ENCODE data around the gene KDM4B. TPM values are rescaled to one million over a fixed set of nuclear protein-coding genes. Genes with fewer than 3 reads are reported as not detected.
"Not testable (repeated sequence)": the region's sequence is repeated elsewhere in the genome, so short reads cannot be mapped to it uniquely, and the experiment has no call there.

KDM4B gene
- total RNA-seq, 2 experiments from 2014 or later: 44.9 to 47.0 TPM

DNA sequence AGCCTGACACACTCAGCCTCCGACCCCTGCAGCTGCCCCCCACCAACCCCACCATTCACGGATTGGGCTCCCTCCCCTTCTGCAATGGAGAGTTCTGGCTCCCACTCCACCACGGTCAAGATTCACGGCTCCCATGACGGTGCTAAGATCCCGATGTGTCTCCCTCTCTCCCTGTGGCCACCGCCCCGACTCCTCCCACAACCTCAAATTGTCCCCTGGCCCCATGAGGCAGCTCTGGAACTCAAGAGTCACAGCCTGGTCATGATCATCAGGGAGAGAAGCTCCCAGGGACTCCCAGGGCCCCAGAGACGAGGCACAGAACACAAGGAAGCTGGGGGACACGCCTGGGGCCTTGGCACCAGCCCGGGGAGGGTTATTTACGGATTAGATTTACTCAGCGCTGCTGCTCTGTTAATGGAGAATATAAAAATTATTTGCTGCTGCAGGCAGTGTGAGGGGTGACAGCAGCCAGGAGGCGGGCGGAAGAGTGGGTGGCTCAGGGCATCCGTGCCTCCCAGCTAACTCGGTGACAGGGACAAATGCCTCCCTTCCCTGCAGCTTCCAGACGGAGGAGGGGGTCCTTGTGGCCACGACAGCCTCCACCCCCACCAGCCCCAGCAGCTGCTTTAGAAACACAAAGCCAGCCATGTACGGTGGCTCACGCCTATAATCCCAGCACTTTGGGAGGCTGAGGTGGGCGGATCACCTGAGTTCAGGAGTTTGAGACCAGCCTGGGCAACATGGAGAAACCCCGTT is 187.5 kb downstream of the KDM4B start:
- no peak for DNase-seq
- no peak overlapping the region for H3K4me3 Mint-ChIP-seq
- ChIA-PET CTCF (interaction anchor here (0.9 kb wide), 1 partner anchor 12 kb away, joined by 3 read pairs; no protein-coding TSS in a partner anchor), POLR2A (no interaction called here)
- peaks cover 4% of the 10 kb centered on the region for H3K27me3 Mint-ChIP-seq (ENCODE audit: low read depth)
- peaks cover 7% of the 10 kb centered on the region for H3K36me3 Mint-ChIP-seq (ENCODE audit: low read depth)
- no peak overlapping the region for H3K27ac Mint-ChIP-seq
- no peaks in the 10 kb centered on the region for H3K4me1 Mint-ChIP-seq (ENCODE audit: low read depth)
- no peaks in the 10 kb centered on the region for H3K9me3 Mint-ChIP-seq (ENCODE audit: insufficient read depth)
- no peak for ATAC-seq

DNA sequence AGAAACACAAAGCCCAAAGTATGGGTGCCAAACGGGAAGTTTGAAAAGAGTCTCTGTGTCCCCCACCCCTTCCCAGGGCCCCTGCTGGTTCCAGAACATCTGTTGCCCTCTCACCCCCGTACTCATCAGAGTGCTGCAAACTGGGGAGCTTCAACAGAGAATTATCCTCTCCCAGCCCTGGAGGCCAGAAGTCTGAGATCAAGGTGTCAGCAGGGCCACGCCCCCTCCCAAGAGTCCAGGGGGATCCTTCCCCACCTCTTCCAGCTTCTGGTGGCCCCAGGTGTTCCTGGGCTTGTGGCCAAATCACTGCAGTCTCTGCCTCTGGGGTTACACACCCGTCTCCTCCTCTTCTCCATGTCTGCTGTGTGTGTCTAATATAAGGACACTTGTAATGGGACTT is 188.3 kb downstream of the KDM4B start:
- DNase-seq (no peak), ATAC-seq (no peak)
- peaks cover 7% of the 10 kb centered on the region for H3K36me3 Mint-ChIP-seq (ENCODE audit: low read depth)
- H3K27me3 Mint-ChIP-seq (ENCODE audit: low read depth): peaks cover 4% of the 10 kb centered on the region
- H3K4me3 Mint-ChIP-seq: no peak overlapping the region
- ChIA-PET CTCF (no interaction called here), POLR2A (no interaction called here)
- no peaks in the 10 kb centered on the region for H3K9me3 Mint-ChIP-seq (ENCODE audit: insufficient read depth)
- no peaks in the 10 kb centered on the region for H3K4me1 Mint-ChIP-seq (ENCODE audit: low read depth)
- H3K27ac Mint-ChIP-seq: no peak overlapping the region

DNA sequence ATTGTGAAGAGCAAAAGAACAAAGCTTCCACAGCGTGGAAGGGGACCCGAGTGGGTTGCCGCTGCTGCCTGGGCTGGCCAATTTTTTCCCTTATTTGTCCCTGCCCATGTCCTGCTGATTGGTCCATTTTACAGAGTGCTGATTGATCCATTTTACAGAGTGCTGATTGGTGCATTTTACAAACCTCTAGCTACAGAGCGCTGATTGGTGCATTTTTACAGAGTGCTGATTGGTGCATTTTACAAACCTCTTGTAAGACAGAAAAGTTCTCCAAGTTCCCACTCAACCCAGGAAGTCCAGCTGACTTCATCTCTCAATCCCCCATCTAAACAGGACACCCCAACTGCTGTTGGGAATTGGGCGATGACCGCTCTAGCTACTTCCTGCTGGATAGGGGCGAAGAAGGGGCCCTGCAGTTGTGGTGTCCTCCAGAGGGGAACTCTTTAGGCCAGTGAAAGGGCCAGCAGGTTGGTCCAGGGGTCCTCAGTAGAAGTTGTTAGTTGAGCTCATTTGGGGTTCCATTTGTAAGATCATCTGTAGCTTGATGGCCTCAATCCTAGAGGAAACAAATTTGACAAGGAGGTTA is 189.7 kb downstream of the KDM4B start:
- DNase-seq; CTCF ChIA-PET; H3K36me3 Mint-ChIP-seq (ENCODE audit: low read depth); POLR2A ChIA-PET; H3K4me1 Mint-ChIP-seq (ENCODE audit: low read depth); H3K27ac Mint-ChIP-seq; H3K27me3 Mint-ChIP-seq (ENCODE audit: low read depth); ATAC-seq; H3K4me3 Mint-ChIP-seq; H3K9me3 Mint-ChIP-seq (ENCODE audit: insufficient read depth): not testable (repeated sequence)

GRCh38 chr19:5160158-5160795 is 191.4 kb downstream of the KDM4B start:
- H3K4me1 Mint-ChIP-seq (ENCODE audit: low read depth); ATAC-seq; H3K27ac Mint-ChIP-seq; H3K36me3 Mint-ChIP-seq (ENCODE audit: low read depth); H3K27me3 Mint-ChIP-seq (ENCODE audit: low read depth); H3K4me3 Mint-ChIP-seq; DNase-seq; POLR2A ChIA-PET; H3K9me3 Mint-ChIP-seq (ENCODE audit: insufficient read depth): not testable (repeated sequence)
- CTCF ChIA-PET: interaction anchor here (1.4 kb wide), 1 partner anchor 10 kb away, joined by 3 read pairs; no protein-coding TSS in a partner anchor

DNA sequence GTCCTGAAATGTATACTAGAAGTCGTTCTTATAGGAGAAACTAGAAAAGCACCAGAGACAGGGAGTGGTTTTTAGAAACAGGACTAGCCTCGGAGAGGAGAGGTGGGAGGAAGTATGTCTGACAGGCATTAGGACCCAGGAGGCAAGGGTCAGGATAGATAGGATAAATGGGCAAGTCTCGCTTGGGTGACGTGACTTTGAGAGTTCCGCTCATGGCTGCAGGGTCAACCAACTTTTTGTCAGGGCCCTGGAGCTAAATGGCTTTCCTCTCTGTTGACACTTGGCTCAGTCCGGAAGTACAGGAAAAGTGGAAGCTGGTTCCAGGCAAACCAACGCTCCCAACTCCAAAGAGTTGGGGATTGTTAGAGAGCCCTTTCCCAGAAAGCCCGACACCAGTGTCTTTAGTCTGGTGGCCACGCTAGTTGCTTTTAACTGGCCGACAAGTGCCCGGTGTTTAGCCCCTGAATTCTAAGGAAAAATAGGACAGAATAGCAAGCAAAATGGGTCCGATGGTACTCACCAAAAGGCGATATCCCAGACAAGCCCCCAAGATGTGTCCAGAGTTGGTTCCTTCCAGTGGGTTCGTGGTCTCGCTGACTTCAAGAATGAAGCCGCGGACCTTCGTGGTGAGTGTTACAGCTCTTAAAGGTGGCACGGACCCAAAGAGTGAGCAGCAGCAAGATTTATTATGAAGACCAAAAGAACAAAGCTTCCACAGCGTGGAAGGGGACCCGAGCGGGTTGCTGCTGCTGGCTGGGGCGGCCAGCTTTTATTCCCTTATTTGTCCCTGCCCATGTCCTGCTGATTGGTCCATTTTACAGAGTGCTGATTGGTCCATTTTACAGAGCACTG is 196.2 kb downstream of the KDM4B start:
- H3K4me1 Mint-ChIP-seq (ENCODE audit: low read depth); H3K27ac Mint-ChIP-seq; POLR2A ChIA-PET; H3K36me3 Mint-ChIP-seq (ENCODE audit: low read depth); H3K9me3 Mint-ChIP-seq (ENCODE audit: insufficient read depth); CTCF ChIA-PET; ATAC-seq; H3K4me3 Mint-ChIP-seq; DNase-seq; H3K27me3 Mint-ChIP-seq (ENCODE audit: low read depth): not testable (repeated sequence)

DNA sequence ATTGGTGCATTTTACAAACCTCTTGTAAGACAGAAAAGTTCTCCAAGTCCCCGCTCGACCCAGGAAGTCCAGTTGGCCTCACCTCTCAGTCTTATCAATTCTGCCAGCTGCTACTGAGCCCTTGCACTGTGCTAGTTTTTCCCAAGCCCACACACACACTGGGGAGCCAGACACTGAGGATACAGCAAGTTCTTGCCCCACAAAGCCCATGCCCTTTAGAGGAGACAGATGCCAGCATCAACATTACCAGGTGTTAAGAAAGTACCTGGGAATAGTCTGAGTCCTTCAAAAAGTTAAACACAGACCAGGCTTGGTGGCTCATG is 196.7 kb downstream of the KDM4B start:
- H3K27ac Mint-ChIP-seq: no peak overlapping the region
- ChIA-PET POLR2A (no interaction called here), CTCF (no interaction called here)
- peaks cover 2% of the 10 kb centered on the region for H3K27me3 Mint-ChIP-seq (ENCODE audit: low read depth)
- H3K4me1 Mint-ChIP-seq (ENCODE audit: low read depth): no peaks in the 10 kb centered on the region
- no peak overlapping the region for H3K4me3 Mint-ChIP-seq
- ATAC-seq: no peak
- H3K9me3 Mint-ChIP-seq (ENCODE audit: insufficient read depth): no peaks in the 10 kb centered on the region
- H3K36me3 Mint-ChIP-seq (ENCODE audit: low read depth): no peaks in the 10 kb centered on the region
- DNase-seq: no peak

DNA sequence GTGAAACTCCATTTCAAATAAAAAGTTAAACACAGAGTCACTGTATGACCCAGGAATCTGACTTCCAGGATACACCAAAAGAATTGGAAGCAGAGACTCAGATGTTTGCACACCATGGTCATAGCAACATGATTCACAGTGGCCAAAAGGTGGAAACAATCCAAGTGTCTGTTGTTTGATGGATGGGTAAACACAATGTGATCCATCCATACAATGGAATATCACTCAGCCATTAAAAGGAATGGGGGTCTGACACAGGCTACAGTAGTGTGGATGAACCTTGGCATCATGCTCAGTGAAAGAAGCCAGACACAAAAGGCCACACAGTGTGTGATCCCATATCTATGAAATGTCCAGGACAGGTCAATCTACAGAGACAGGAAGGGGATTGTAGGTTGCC is 197.3 kb downstream of the KDM4B start:
- H3K27ac Mint-ChIP-seq: no peak overlapping the region
- ChIA-PET POLR2A (no interaction called here), CTCF (no interaction called here)
- H3K4me3 Mint-ChIP-seq: no peak overlapping the region
- peaks cover 2% of the 10 kb centered on the region for H3K27me3 Mint-ChIP-seq (ENCODE audit: low read depth)
- H3K9me3 Mint-ChIP-seq (ENCODE audit: insufficient read depth): no peaks in the 10 kb centered on the region
- ATAC-seq (no peak), DNase-seq (no peak)
- no peaks in the 10 kb centered on the region for H3K4me1 Mint-ChIP-seq (ENCODE audit: low read depth)
- H3K36me3 Mint-ChIP-seq (ENCODE audit: low read depth): no peaks in the 10 kb centered on the region

- H3K4me1 Mint-ChIP-seq (ENCODE audit: low read depth): no peaks in the 10 kb centered on the region
- ChIA-PET CTCF (interaction anchor here (0.6 to 1.5 kb wide), 4 partner anchors 8 to 121 kb away, joined by 3 to 5 read pairs (median 3); no protein-coding TSS in a partner anchor), POLR2A (no interaction called here)
- DNase-seq: peak; percentile 69
- H3K9me3 Mint-ChIP-seq (ENCODE audit: insufficient read depth): no peaks in the 10 kb centered on the region
- H3K36me3 Mint-ChIP-seq (ENCODE audit: low read depth): no peaks in the 10 kb centered on the region
- no peak overlapping the region for H3K4me3 Mint-ChIP-seq
- H3K27ac Mint-ChIP-seq: no peak overlapping the region
- H3K27me3 Mint-ChIP-seq (ENCODE audit: low read depth): peaks cover 2% of the 10 kb centered on the region
- ATAC-seq: no peak
These were observed 201.4 kb downstream of the KDM4B start for GRCh38 chr19:5170329-5170745.

- H3K27ac Mint-ChIP-seq: no peak overlapping the region
- H3K4me1 Mint-ChIP-seq (ENCODE audit: low read depth): no peaks in the 10 kb centered on the region
- no peak overlapping the region for H3K4me3 Mint-ChIP-seq
- H3K9me3 Mint-ChIP-seq (ENCODE audit: insufficient read depth): no peaks in the 10 kb centered on the region
- ChIA-PET POLR2A (no interaction called here), CTCF (interaction anchor here (0.8 kb wide), 1 partner anchor 123 kb away, joined by 3 read pairs; no protein-coding TSS in a partner anchor)
- H3K27me3 Mint-ChIP-seq (ENCODE audit: low read depth): peaks cover 2% of the 10 kb centered on the region
- no peak for DNase-seq
- ATAC-seq: no peak
- H3K36me3 Mint-ChIP-seq (ENCODE audit: low read depth): no peaks in the 10 kb centered on the region
These were observed 202.8 kb downstream of the KDM4B start for GRCh38 chr19:5171711-5172110.

- no peak for DNase-seq
- no peaks in the 10 kb centered on the region for H3K4me1 Mint-ChIP-seq (ENCODE audit: low read depth)
- POLR2A ChIA-PET: no interaction called here
- no peak overlapping the region for H3K27ac Mint-ChIP-seq
- no peak for ATAC-seq
- peaks cover 2% of the 10 kb centered on the region for H3K27me3 Mint-ChIP-seq (ENCODE audit: low read depth)
- CTCF ChIA-PET: no interaction called here
- H3K36me3 Mint-ChIP-seq (ENCODE audit: low read depth): no peaks in the 10 kb centered on the region
- no peak overlapping the region for H3K4me3 Mint-ChIP-seq
- no peaks in the 10 kb centered on the region for H3K9me3 Mint-ChIP-seq (ENCODE audit: insufficient read depth)
These were observed 204.1 kb downstream of the KDM4B start for GRCh38 chr19:5172859-5173630.

DNA sequence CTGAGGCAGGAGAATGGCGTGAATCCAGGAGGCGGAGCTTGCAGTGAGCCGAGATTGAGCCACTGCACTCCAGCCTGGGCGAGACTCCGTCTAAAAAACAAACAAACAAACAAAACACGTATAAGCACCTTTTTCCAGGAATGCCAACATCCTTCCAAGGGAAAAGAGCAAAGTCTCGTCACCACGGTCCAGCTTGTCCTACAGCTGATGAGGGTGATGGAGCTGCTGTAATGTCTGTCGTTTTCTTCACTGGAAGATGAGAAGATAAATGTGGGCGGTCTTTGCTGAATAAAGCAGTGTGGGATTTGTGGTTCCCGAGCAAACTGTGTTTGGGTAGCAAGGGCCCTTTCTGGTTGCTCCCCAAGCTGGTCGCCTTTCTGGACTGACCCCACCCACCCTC is 205.1 kb downstream of the KDM4B start:
- ChIA-PET POLR2A (no interaction called here), CTCF (interaction anchor here (0.9 kb wide), 1 partner anchor 125 kb away, joined by 3 read pairs; no protein-coding TSS in a partner anchor)
- no peak for ATAC-seq
- Mint-ChIP-seq H3K9me3 (ENCODE audit: insufficient read depth) (no peaks in the 10 kb centered on the region), H3K27me3 (ENCODE audit: low read depth) (peaks cover 2% of the 10 kb centered on the region), H3K27ac (no peak overlapping the region), H3K36me3 (ENCODE audit: low read depth) (no peaks in the 10 kb centered on the region), H3K4me1 (ENCODE audit: low read depth) (no peaks in the 10 kb centered on the region), H3K4me3 (no peak overlapping the region)
- DNase-seq: no peak
